ENCODE measurements around the gene ANO8.
"Not testable (repeated sequence)": the region's sequence is repeated elsewhere in the genome, so short reads cannot be mapped to it uniquely, and the experiment has no call there.

The ANO8 gene

GRCh38 chr19:17292301-17293074 lies 42.2 kb downstream of the ANO8 start:
- DNase-seq (ENCODE audit: low read depth in 1 of 2, low spot score in 1 of 2): peak; percentile 55 to 80

GRCh38 chr19:17289489-17289888 lies 45.2 kb downstream of the ANO8 start:
- peak in 1 of 2 donors; percentile 27 for DNase-seq (ENCODE audit: low read depth in 1 of 2, low spot score in 1 of 2)

- no peak for DNase-seq (ENCODE audit: low read depth in 1 of 2, low spot score in 1 of 2)
Observed at GRCh38 chr19:17286752-17287151, 47.9 kb downstream of the ANO8 start.

- DNase-seq (ENCODE audit: low read depth in 1 of 2, low spot score in 1 of 2): no peak
Observed at GRCh38 chr19:17286263-17286662, 48.4 kb downstream of the ANO8 start.

- no peak for DNase-seq (ENCODE audit: low read depth in 1 of 2, low spot score in 1 of 2)
Observed at GRCh38 chr19:17285415-17286135, 49.1 kb downstream of the ANO8 start.

- no peak for DNase-seq (ENCODE audit: low read depth in 1 of 2, low spot score in 1 of 2)
Observed at GRCh38 chr19:17283504-17283996, 51.1 kb downstream of the ANO8 start.

GRCh38 chr19:17282488-17283125 lies 52.0 kb downstream of the ANO8 start:
- DNase-seq (ENCODE audit: low read depth in 1 of 2, low spot score in 1 of 2): peak; percentile 69 to 73

GRCh38 chr19:17281391-17282304 lies 53.0 kb downstream of the ANO8 start, which contains the start of gene ANKLE1:
ANKLE1 (plus strand) TSS chr19:17281901; CDS start chr19:17281921, 20 bp downstream.
- peak in 1 of 2 donors; percentile 21 for DNase-seq (ENCODE audit: low read depth in 1 of 2, low spot score in 1 of 2)

GRCh38 chr19:17279436-17279835 lies 55.2 kb downstream of the ANO8 start:
- DNase-seq (ENCODE audit: low read depth in 1 of 2, low spot score in 1 of 2): no peak

- DNase-seq (ENCODE audit: low read depth in 1 of 2, low spot score in 1 of 2): no peak
Observed at GRCh38 chr19:17275441-17276175, 59.0 kb downstream of the ANO8 start.

GRCh38 chr19:17274892-17275291 lies 59.8 kb downstream of the ANO8 start:
- DNase-seq (ENCODE audit: low read depth in 1 of 2, low spot score in 1 of 2): not testable (repeated sequence)

Data from stimulated activated CD4-positive, alpha-beta T cell treated with anti-CD3 and anti-CD28 coated beads, Interleukin-15, amount 100 ng/mL, for 1 hour (primary cell).